ES-I3 (cell line): ENCODE measurements around the gene RNF144A.

Experiments used
- H3K36me3 ChIP-seq: 2 replicates; pipeline ENCODE4 v1.6.1; 2013; ENCODE audit warnings: mild to moderate bottlenecking, low read length, control low read depth, moderate library complexity; ENCODE audit not compliant: insufficient read depth
- H3K4me1 ChIP-seq: 2 replicates; pipeline ENCODE4 v1.6.1; 2013; ENCODE audit warnings: mild to moderate bottlenecking, control low read depth, low read length; ENCODE audit not compliant: insufficient read depth
- H3K9ac ChIP-seq: 2 replicates; pipeline ENCODE4 v1.6.1; 2013; ENCODE audit warnings: low read depth, mild to moderate bottlenecking, low read length, moderate library complexity
- H3K9me3 ChIP-seq: 2 replicates; pipeline ENCODE4 v1.6.1; 2013; ENCODE audit warnings: mild to moderate bottlenecking, low read length, moderate library complexity; ENCODE audit not compliant: control insufficient read depth, insufficient read depth

Gene RNF144A

DNA sequence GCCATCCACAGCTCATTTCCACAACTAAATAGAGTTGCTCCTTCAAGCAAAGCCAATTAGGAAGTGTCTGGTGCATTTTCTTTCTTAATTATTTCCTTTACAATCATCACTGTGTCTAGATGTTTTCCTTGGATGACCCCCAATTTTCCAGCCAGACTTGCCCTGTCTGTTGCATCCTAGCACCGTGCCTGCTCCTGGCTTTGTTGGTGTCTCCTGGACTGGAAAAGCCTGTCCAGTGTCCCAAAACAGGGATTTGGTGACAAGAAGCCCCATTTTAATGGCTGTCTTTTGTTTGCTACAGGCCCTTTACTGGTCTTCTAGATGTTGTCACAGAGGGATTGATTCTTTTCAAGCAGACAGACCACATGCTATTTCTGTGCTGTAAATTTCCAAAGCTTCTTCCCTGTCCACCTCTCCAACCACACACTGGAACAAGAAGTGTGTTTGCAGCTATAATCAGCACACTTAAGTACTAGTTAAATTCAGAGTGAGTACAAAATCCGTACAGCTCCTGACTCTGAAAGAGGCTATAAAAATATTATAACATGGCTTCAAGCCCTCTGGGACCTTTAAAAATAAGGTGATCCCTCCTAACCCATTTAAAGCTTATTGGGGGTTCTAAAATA is 38.4 kb downstream of the RNF144A start:
- Histone ChIP-seq H3K4me1 (no peaks in the 10 kb centered on the region), H3K9ac (no peak overlapping the region), H3K9me3 (no peaks in the 10 kb centered on the region), H3K36me3 (no peaks in the 10 kb centered on the region)

DNA sequence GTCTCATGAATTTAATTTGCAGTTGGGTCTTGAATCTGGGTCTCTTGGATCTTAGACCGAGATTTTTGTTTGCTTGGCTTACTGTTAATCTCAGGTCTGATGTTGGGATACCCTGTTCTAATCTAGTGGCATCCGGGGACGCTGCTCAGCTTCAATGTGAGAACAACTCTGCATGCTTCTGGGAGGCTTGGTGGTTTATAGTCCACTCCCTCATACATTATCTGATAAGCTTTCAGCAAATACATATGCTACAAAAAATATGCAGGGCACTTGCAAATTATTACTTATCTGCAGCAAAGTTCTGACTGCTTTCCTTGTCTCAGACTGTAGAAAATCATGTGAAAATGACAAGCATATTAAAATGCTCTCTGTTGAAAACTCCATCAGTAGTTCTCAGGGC is 39.4 kb downstream of the RNF144A start:
- H3K36me3 ChIP-seq: no peaks in the 10 kb centered on the region
- H3K9me3 ChIP-seq: no peaks in the 10 kb centered on the region
- no peaks in the 10 kb centered on the region for H3K4me1 ChIP-seq
- no peak overlapping the region for H3K9ac ChIP-seq

DNA sequence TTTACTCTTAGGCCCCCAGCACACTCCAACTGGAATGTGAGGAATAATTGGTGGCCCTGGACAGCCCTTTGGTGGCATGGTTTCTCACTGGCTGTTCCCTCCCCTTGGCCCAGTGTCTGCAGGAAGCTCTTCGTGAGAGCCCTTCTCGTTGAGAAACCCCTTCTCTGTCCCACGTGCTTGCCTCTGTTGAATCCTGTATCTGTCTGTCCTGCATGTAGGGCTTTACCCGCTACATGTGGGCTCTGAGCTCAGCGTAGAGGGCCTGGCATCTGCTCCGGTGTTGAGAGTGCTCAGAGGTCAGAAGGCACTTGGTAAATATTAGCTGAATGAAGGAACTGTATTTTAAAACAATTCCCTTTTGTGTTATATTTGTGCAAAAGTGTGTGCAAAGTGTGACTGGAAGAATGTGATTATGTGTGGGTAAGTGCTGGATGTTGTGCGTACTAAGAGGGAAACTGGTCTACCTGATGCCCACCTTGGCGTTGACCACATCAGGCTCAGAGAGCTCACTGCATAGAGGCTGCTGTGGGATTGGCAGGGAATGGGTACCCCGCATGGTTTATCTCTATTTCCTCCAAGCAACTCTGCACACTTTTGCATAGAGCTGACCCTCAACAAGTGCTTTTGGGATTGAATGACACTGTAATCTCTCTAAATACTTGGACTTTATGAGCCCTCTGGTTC is 40.0 kb downstream of the RNF144A start:
- Histone ChIP-seq H3K9me3 (no peaks in the 10 kb centered on the region), H3K36me3 (no peaks in the 10 kb centered on the region), H3K9ac (no peak overlapping the region), H3K4me1 (no peaks in the 10 kb centered on the region)

DNA sequence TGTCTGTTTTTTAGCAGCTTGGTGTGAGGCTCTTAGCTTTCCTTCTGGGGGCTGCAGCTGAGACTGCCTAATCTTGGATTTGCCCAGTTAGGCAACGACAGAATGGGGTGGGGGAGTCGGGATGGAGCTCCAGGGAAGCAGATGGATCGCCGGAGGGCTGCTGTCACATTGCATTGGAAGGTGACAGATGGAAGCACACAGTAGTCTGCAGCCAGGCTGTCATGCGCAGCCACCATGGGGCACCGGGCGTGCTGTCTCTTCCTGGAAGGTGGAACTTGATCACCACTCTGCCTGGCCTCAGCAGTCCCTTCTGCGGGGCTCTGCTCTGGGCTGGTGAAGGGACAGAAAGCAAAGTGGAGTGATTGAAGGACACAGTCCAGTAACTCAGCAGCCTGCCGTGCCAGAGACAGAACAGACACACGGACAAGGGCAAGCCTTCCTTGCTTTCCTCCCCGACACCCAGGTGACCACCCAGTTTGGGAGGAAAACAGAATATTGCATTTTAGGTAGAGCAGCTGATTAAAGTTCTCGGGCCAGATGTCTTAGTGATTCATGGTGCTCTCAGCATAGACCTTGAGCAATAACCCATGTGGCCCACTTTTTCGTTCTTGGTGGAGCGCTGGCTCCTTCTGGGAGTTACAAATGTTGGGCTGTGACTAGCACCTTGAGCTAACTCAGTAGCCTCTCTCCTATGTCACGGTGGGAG is 40.9 kb downstream of the RNF144A start:
- Histone ChIP-seq H3K9ac (no peak overlapping the region), H3K9me3 (no peaks in the 10 kb centered on the region), H3K4me1 (no peaks in the 10 kb centered on the region), H3K36me3 (no peaks in the 10 kb centered on the region)

DNA sequence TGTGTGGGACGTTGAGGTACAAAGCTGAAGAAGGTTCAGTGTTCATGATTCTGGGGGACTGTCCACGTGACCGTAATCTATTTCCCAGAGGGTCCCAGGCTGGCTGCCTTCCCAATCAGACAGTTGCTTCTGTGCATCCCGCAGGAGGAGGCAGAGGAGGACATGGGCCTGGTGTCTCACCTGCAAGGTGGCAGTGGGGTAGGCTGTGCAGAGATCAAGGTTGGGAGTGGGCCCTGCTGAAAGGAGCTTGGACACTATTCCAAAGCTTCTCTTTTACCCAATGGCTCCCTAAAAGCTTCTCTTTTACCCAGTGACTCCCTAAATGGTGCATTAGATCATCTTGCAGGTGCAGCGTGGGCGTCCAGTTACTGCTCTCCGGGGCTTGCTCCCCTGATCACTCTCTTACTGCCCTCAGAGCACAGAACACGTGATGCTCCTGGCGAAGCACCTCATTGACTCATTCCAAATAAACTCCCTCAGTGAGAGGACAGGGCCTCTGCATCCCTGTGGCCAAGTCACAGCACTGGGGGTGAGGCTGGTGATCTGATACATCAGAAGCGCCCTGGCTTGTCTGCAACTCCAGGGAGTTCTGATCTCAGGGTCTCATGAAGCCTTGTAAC is 41.5 kb downstream of the RNF144A start:
- H3K9me3 ChIP-seq: no peaks in the 10 kb centered on the region
- no peaks in the 10 kb centered on the region for H3K4me1 ChIP-seq
- H3K36me3 ChIP-seq: no peaks in the 10 kb centered on the region
- no peak overlapping the region for H3K9ac ChIP-seq

DNA sequence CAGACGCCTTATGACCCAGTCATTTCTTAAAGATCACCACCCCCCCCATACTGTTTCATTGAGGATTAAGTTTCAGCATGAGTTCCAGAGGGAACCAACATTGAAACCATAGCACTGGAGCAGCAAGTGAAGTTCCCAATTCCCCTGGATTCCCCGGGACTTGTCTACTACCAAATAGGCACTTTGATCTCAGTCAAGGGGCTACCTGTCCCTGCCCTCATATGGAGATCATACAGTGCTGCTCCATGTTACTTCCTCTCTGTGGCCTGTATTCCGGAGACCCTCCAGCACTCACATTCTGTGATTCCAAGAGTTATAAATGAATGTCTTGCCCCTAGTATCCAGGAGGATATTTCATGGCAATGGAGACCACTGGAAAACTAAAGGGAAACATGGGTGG is 42.5 kb downstream of the RNF144A start:
- no peaks in the 10 kb centered on the region for H3K4me1 ChIP-seq
- H3K9ac ChIP-seq: no peak overlapping the region
- no peaks in the 10 kb centered on the region for H3K9me3 ChIP-seq
- H3K36me3 ChIP-seq: no peaks in the 10 kb centered on the region

DNA sequence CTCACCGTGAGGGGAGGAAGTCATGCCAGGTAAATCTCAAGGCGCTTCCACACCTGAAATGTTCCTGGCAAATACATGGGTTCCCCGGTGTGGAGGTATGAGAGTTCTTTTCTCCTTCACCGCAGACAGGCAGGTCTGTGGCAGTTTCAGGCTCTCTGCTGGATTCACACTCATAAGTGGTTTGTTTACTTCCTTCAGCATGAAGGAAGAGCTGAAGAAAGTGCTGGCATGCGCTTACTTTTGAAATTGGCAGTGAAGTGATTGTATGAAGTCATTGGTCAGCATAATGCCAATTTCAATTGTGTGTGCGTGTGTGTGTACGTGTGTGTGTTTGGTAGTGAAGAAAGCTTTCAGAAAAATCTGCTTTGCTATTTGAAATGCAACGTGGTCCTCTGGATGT is 43.4 kb downstream of the RNF144A start:
- H3K9me3 ChIP-seq: no peaks in the 10 kb centered on the region
- H3K36me3 ChIP-seq: no peaks in the 10 kb centered on the region
- no peaks in the 10 kb centered on the region for H3K4me1 ChIP-seq
- H3K9ac ChIP-seq: no peak overlapping the region

DNA sequence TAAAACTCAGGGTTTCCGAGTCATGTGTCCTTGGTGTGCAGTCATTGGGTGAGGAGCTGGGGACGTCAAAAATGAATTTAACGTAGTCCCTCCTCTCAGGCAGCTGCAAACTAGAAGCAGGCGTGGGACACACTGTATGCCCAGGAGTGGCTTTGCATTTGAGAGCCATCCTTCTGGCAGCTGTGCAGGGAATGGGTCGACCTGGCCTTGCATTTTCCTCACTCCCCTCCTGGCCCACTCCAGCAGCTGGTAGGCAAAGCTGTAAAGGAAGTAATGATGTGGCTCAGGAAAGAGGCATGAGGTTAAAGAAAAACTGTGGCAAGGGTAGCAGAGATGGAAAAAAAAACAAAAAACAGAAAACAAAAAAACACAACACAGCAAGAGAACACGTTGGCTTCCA is 46.5 kb downstream of the RNF144A start:
- no peaks in the 10 kb centered on the region for H3K36me3 ChIP-seq

DNA sequence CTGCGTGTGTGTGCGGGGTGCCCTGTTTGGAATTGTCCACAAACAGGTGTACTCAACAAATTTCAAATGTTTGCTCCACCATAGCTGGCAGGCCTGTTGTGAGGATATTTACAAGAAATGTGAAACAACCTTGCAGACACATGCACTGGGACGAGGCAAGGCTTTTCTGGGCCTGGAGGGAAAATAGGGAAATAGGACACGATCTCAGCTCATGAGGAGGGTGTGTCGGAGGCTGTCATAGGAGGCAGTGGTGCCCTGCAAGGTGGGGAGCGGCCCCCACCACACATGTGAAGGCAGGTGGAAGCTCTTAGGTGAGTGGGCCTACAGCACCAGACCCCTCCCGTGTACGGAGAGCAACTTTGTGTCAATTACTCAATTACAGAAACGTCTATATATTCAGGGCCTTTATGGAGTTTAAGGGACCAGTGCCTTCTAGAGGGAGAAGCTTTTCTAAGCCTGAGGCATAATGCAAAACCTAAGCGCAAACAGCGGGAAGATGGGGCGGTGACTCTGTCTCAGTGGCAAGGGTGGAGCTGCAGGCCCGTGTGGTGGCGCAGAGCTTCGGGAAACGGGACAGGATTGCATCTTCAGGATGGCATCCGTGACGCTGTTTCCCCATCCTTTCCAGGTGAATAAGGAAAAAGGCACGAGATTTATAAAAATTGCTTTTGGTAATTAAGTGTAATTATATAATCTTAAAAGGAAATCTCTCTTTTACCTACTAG is 48.0 kb downstream of the RNF144A start:
- H3K36me3 ChIP-seq: no peaks in the 10 kb centered on the region

More for the DNA sequence above, 46.5 kb downstream of the RNF144A start:
- Histone ChIP-seq H3K9me3 (no peaks in the 10 kb centered on the region), H3K4me1 (no peaks in the 10 kb centered on the region), H3K9ac (no peak overlapping the region)

DNA sequence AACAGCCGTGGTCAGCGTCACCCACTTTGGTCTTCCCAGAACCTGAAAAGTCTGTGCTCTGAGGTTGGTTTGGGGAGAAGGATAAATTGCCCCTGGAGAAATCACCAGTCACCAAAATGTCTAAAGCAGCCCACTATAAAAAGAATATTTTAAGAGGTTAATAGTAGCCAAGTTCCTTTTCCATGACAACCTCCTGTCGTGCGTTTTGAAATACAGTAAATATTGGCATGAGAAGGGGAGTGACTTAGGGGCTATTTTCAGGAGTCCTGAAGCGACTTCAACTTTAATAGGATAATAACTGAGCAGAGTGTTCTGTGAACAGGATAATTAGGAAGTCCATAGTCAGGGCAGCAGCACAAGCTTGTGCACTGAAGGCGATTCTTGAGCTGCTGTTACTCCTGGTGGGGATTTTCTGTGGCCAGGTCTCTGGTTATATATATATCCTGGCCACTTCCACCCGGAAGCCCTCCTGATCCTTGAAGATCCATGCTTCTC is 49.3 kb downstream of the RNF144A start:
- H3K4me1 ChIP-seq: no peaks in the 10 kb centered on the region
- no peaks in the 10 kb centered on the region for H3K36me3 ChIP-seq
- no peaks in the 10 kb centered on the region for H3K9me3 ChIP-seq
- H3K9ac ChIP-seq: no peak overlapping the region

More for the DNA sequence above, 48.0 kb downstream of the RNF144A start:
- Histone ChIP-seq H3K9me3 (no peaks in the 10 kb centered on the region), H3K4me1 (no peaks in the 10 kb centered on the region), H3K9ac (no peak overlapping the region)

DNA sequence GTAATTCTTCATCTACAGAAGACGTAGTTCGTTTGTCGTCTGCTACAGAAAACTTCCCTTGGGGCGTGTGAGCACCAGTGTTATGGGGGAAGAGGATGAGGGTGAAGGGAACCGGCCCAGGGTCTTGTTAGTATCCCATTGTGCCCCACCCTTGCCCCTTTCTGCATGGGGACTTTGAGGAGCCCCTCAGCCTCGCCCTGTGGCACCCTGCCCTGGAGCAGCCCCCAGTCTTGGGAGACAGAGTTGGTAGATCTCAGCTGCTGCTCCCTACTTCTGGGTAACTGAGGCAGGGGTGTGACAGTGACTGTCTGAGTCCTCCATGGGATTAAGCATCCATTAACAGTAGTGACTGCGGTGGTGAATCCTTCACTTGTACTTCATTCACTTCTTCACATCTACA is 50.1 kb downstream of the RNF144A start:
- Histone ChIP-seq H3K4me1 (no peaks in the 10 kb centered on the region), H3K36me3 (no peaks in the 10 kb centered on the region), H3K9ac (no peak overlapping the region), H3K9me3 (no peaks in the 10 kb centered on the region)

DNA sequence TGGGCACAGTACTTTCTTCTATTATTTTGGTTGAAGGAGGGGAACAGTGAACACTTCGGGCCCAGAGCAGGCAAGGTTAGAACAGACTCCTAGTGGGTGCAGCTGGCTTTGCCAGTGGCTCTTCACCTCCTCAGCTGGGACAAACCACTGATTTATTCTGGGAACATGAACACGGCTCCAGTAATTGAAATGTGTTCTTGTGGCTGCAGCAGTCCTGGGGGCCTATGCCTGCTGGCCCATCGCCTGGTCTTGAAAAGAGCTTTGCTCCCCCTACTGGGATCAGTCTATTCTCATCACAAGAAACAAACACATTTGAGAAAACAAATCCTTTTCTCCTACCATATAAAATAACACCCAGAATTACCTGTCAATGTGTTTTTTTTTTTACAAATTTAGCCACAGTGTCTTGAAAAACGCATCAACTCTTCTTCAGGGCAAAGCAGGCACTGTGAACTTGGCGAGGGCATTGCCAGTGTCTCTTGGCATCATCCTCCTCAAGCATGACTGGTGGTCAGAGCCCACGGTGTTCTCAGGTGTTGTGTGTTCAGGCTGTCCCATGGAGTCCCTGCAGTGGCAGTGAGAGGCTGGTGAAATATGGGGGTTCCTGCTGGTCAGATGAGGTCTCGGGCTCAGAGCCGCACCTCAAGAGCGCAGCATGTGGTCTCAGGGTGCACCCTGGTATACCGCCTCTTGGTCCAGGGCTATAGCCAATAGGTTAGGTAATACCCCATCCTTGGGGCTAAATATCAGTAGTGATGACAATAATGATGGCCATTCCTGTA is 51.3 kb downstream of the RNF144A start:
- Histone ChIP-seq H3K4me1 (no peaks in the 10 kb centered on the region), H3K36me3 (no peaks in the 10 kb centered on the region), H3K9me3 (no peaks in the 10 kb centered on the region), H3K9ac (no peak overlapping the region)

DNA sequence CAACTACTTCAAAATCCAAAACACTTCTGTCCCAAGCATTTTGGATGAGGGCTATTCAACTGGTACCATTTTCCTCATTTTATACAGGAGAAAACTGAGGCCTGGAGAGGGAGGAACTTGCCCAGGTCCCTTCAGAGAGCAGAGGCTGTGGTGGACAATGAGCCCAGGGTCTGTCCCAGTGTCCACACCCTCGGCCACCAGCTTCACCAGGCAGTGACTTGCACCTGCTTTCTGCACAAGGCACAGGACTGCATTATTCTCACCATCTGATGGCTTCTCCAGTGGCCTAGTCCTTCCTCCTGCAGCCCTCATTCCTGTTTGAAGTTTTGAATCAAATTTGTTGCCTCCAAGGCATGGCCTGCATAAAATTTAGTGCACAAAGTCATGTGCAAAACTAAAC is 53.3 kb downstream of the RNF144A start:
- Histone ChIP-seq H3K9me3 (no peaks in the 10 kb centered on the region), H3K4me1 (no peaks in the 10 kb centered on the region), H3K9ac (no peak overlapping the region), H3K36me3 (no peaks in the 10 kb centered on the region)
